Measurements from ENCODE around the gene GRAMD1B.

- TF ChIP-seq CTCF (IDR thresholded peaks at IDR 0.05) (no peak), POLR2A (IDR thresholded peaks at IDR 0.05) (no peak)
Measured at GRCh38 chr11:123537726-123538125, 107.7 kb downstream of the GRAMD1B start.
